Activated naive CD4-positive, alpha-beta T cell treated with anti-CD3 and anti-CD28 coated beads for 36 hours (primary cell): ENCODE data around the gene CAPN3. TPM values are rescaled to one million over a fixed set of nuclear protein-coding genes. Genes with fewer than 3 reads are reported as not detected.

Experiments used
- CTCF ChIA-PET: fragments of 350-600 bp; sonication (Branson Sonifier 250); formaldehyde crosslinking; loops from one replicate; lab custom pipeline; 2021; ENCODE audit warnings: antibody characterized with exemption; lab: Charles Lee
- DNase-seq: peaks from one replicate; pipeline ENCODE4 v3.0.0-alpha.2; 2020
- H3K27ac Mint-ChIP-seq: one replicate; pipeline ENCODE4 v1.8.0; 2021; ENCODE audit warnings: mild to moderate bottlenecking, mixed read lengths
- H3K27me3 Mint-ChIP-seq: one replicate; pipeline ENCODE4 v1.8.0; 2021; ENCODE audit warnings: low read depth, mixed read lengths
- H3K36me3 Mint-ChIP-seq: one replicate; pipeline ENCODE4 v1.8.0; 2021; ENCODE audit warnings: low read depth, mixed read lengths
- H3K4me1 Mint-ChIP-seq: one replicate; pipeline ENCODE4 v1.8.0; 2021; ENCODE audit warnings: low read depth, mixed read lengths
- H3K4me3 Mint-ChIP-seq: one replicate; pipeline ENCODE4 v1.8.0; 2021; ENCODE audit warnings: mild to moderate bottlenecking, moderate library complexity, mixed read lengths
- H3K9me3 Mint-ChIP-seq: one replicate; pipeline ENCODE4 v1.8.0; 2021; ENCODE audit warnings: mixed read lengths
- intact Hi-C: fragments of 100-400 bp; cut with micrococcal nuclease; formaldehyde crosslinking; loops from one replicate; pipeline ENCODE4 v1.15.1; 2023
- total RNA-seq, 2 experiments: library from RNA; stranded (reverse); gene quantifications; one replicate each; pipeline ENCODE4 v1.2.3, GENCODE V29; 2021

Gene CAPN3
- total RNA-seq, 2 experiments from 2014 or later: 0.83 to 1.5 TPM

- Mint-ChIP-seq H3K4me3 (no peak overlapping the region), H3K27me3 (no peaks in the 10 kb centered on the region), H3K4me1 (no peaks in the 10 kb centered on the region), H3K36me3 (peaks cover 8% of the 10 kb centered on the region), H3K9me3 (peaks cover 12% of the 10 kb centered on the region), H3K27ac (no peak overlapping the region)
- CTCF ChIA-PET: interaction anchor here (1.9 kb wide), 1 partner anchor 9 kb away, joined by 7 read pairs; no protein-coding TSS in a partner anchor
- intact Hi-C loops: no loop called here
- DNase-seq: no peak
These were observed 16.6 kb downstream of the CAPN3 start for GRCh38 chr15:42375941-42376340.

DNA sequence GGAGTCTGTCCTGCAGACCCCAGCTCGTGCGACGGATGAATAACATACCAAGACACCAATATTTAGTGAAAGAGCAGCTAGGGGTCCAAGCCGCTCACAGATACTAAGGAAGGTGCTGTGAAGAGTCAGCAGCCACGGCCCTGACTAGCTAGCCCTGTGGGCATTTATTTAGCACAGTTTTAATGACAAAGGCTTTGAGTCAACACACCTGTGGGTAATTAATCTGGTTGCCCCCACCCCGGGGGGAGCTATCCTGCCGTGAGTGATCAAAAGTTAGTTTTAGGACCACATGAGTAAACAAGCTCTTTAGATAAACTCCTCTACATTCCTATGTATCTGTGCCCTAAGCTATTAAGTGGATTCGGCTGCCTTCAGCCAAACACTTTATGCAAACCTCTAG is 18.7 kb downstream of the CAPN3 start:
- H3K27ac Mint-ChIP-seq: no peak overlapping the region
- DNase-seq: no peak
- no peaks in the 10 kb centered on the region for H3K4me1 Mint-ChIP-seq
- intact Hi-C loops: no loop called here
- peaks cover 12% of the 10 kb centered on the region for H3K9me3 Mint-ChIP-seq
- CTCF ChIA-PET: no interaction called here
- H3K36me3 Mint-ChIP-seq: peaks cover 8% of the 10 kb centered on the region
- no peaks in the 10 kb centered on the region for H3K27me3 Mint-ChIP-seq
- no peak overlapping the region for H3K4me3 Mint-ChIP-seq

- CTCF ChIA-PET: interaction anchor here (0.6 to 1.5 kb wide), 6 partner anchors 8 to 399 kb away, joined by 3 to 7 read pairs (median 3); no protein-coding TSS in a partner anchor
- no peaks in the 10 kb centered on the region for H3K27me3 Mint-ChIP-seq
- no peaks in the 10 kb centered on the region for H3K9me3 Mint-ChIP-seq
- no peak overlapping the region for H3K27ac Mint-ChIP-seq
- H3K4me3 Mint-ChIP-seq: no peak overlapping the region
- H3K4me1 Mint-ChIP-seq: no peaks in the 10 kb centered on the region
- DNase-seq: no peak
- intact Hi-C loops: loop anchor here (10.0 kb wide), 2 partner anchors 250 to 300 kb away; no protein-coding TSS in a partner anchor
- H3K36me3 Mint-ChIP-seq: peaks cover 2% of the 10 kb centered on the region
These were observed 25.3 kb downstream of the CAPN3 start for GRCh38 chr15:42384597-42384996.

DNA sequence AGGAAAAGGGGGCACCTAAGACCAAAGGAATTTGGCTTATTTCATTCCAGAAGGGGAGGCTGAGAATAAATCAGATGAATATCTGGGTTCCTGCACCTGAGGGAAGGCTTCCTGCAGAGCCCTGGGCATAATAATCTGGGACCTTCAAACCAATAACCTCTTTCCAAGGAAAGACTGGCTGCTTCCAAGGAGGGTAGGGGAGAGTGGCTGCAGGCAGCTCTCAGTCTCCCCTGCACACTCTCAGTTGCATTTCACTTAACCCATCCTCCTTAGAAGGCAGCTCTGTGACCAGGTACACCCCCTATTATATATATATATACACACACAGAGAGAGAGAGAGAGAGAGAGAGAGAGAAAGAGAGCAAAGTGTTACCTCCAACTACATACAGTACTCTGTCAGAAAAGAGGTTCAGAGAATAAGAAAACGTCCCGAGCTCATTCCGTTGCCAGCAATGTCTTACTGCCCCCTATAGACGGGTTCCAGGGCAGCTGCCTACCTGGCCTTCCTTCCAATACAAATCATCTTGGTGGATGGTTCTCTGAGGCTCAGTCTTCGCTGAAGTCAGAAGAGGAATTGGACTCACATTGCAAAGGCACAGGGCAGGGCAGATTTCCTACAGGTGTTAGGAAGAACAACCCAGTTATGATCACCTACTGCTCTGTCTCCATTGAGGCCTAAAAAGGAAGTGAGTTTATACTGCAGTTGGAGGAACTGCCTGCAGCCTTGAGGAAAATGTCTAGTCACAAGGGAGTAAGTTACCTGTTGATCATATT is 26.1 kb downstream of the CAPN3 start:
- Mint-ChIP-seq H3K4me1 (no peaks in the 10 kb centered on the region), H3K27me3 (no peaks in the 10 kb centered on the region), H3K4me3 (no peak overlapping the region), H3K27ac (no peak overlapping the region), H3K36me3 (peaks cover 2% of the 10 kb centered on the region), H3K9me3 (no peaks in the 10 kb centered on the region)
- intact Hi-C loops: loop anchor here (5.0 to 10.0 kb wide), 3 partner anchors 251 to 301 kb away; no protein-coding TSS in a partner anchor
- CTCF ChIA-PET: interaction anchor here (0.5 to 1.5 kb wide), 11 partner anchors 9 to 794 kb away, joined by 3 to 7 read pairs (median 3); no protein-coding TSS in a partner anchor
- DNase-seq: peak; percentile 64

DNA sequence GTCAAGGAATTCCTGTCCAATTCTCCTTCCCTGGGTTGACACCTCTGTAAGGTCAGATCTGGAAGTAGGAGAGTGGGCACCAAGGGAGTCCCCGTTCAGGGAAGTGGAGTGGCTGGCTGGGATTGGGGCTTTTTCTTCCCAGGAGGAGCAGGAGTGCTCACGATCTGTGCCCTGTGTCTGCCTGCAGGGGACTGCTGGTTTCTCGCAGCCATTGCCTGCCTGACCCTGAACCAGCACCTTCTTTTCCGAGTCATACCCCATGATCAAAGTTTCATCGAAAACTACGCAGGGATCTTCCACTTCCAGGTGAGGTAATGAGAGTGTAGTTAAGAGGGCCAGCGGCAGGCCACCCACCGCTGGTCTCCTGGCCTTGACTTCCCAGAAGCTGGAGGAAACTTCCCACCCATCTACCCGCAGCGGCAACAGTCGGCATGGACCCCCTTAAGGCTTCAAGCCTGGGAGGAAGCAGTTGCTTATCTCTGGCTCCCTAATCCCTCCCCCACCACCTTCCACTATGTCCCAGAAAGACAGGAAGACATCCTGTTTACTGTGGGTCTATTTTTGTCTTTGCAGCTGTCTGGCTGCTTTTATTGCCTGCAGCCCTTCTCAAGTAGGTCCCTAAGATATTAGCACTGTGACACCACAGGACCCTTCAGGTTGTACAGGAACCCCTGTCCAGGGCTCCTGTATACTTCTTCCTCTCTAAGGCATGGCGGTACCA is 26.8 kb downstream of the CAPN3 start:
- no peak overlapping the region for H3K4me3 Mint-ChIP-seq
- intact Hi-C loops: loop anchor here (5.0 to 10.0 kb wide), 3 partner anchors 251 to 301 kb away; no protein-coding TSS in a partner anchor
- no peak for DNase-seq
- H3K9me3 Mint-ChIP-seq: no peaks in the 10 kb centered on the region
- H3K4me1 Mint-ChIP-seq: no peaks in the 10 kb centered on the region
- no peak overlapping the region for H3K27ac Mint-ChIP-seq
- H3K36me3 Mint-ChIP-seq: peaks cover 2% of the 10 kb centered on the region
- H3K27me3 Mint-ChIP-seq: no peaks in the 10 kb centered on the region
- CTCF ChIA-PET: interaction anchor here (0.5 to 1.5 kb wide), 7 partner anchors 10 to 307 kb away, joined by 3 to 7 read pairs (median 3); no protein-coding TSS in a partner anchor

- Mint-ChIP-seq H3K4me3 (no peak overlapping the region), H3K36me3 (peaks cover 2% of the 10 kb centered on the region), H3K4me1 (no peaks in the 10 kb centered on the region), H3K9me3 (no peaks in the 10 kb centered on the region), H3K27me3 (no peaks in the 10 kb centered on the region), H3K27ac (no peak overlapping the region)
- intact Hi-C loops: loop anchor here (5.0 to 10.0 kb wide), 3 partner anchors 253 to 303 kb away; no protein-coding TSS in a partner anchor
- DNase-seq: no peak
- CTCF ChIA-PET: no interaction called here
These were observed 28.3 kb downstream of the CAPN3 start for GRCh38 chr15:42387603-42388002.

- peaks cover 2% of the 10 kb centered on the region for H3K36me3 Mint-ChIP-seq
- DNase-seq: no peak
- H3K27ac Mint-ChIP-seq: no peak overlapping the region
- CTCF ChIA-PET: no interaction called here
- no peaks in the 10 kb centered on the region for H3K4me1 Mint-ChIP-seq
- no peaks in the 10 kb centered on the region for H3K9me3 Mint-ChIP-seq
- intact Hi-C loops: no loop called here
- H3K27me3 Mint-ChIP-seq: no peaks in the 10 kb centered on the region
- no peak overlapping the region for H3K4me3 Mint-ChIP-seq
These were observed 33.2 kb downstream of the CAPN3 start for GRCh38 chr15:42392309-42393024.

DNA sequence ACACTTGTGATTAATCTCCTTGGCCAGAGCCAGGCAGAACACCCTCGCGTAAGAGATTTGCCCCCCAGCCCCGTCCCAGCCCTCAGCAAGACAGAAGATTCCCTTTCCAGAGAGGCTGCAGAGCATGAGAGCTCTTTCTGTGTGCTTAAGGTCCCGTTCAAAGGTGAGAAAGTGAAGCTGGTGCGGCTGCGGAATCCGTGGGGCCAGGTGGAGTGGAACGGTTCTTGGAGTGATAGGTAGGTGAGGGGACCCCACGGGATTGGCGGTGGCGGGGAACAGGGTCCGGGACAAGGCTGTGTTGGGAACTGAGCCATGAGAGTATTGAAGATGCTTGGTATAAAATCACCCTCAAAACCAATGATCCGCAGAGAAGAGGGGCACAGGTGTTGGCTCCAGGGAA is 34.8 kb downstream of the CAPN3 start:
- intact Hi-C loops: no loop called here
- Mint-ChIP-seq H3K9me3 (no peaks in the 10 kb centered on the region), H3K36me3 (no peaks in the 10 kb centered on the region), H3K4me3 (no peak overlapping the region), H3K4me1 (no peaks in the 10 kb centered on the region), H3K27ac (no peak overlapping the region), H3K27me3 (no peaks in the 10 kb centered on the region)
- DNase-seq: no peak
- CTCF ChIA-PET: interaction anchor here (0.6 kb wide), 1 partner anchor 962 kb away, joined by 3 read pairs; no protein-coding TSS in a partner anchor

GRCh38 chr15:42395838-42396237 is 36.5 kb downstream of the CAPN3 start:
- CTCF ChIA-PET: no interaction called here
- DNase-seq: no peak
- Mint-ChIP-seq H3K9me3 (no peaks in the 10 kb centered on the region), H3K36me3 (no peaks in the 10 kb centered on the region), H3K4me1 (no peaks in the 10 kb centered on the region), H3K4me3 (no peak overlapping the region), H3K27me3 (no peaks in the 10 kb centered on the region), H3K27ac (no peak overlapping the region)
- intact Hi-C loops: no loop called here

- Mint-ChIP-seq H3K9me3 (no peaks in the 10 kb centered on the region), H3K4me1 (no peaks in the 10 kb centered on the region), H3K4me3 (peak overlapping the region; percentile 54), H3K27me3 (no peaks in the 10 kb centered on the region), H3K27ac (no peak overlapping the region), H3K36me3 (no peaks in the 10 kb centered on the region)
- no peak for DNase-seq
- intact Hi-C loops: no loop called here
- CTCF ChIA-PET: no interaction called here
These were observed 42.5 kb downstream of the CAPN3 start for GRCh38 chr15:42401544-42402454.

GRCh38 chr15:42402455-42403205 is 43.3 kb downstream of the CAPN3 start:
- intact Hi-C loops: no loop called here
- no peak overlapping the region for H3K4me3 Mint-ChIP-seq
- H3K9me3 Mint-ChIP-seq: no peaks in the 10 kb centered on the region
- no peaks in the 10 kb centered on the region for H3K4me1 Mint-ChIP-seq
- CTCF ChIA-PET: no interaction called here
- no peak overlapping the region for H3K27ac Mint-ChIP-seq
- no peaks in the 10 kb centered on the region for H3K27me3 Mint-ChIP-seq
- H3K36me3 Mint-ChIP-seq: no peaks in the 10 kb centered on the region
- DNase-seq: no peak
